IPS-20b (cell line): Measurements from ENCODE around the gene PSMG4.

Experiments used
- H3K27ac ChIP-seq: one replicate; pipeline ENCODE4 v1.5.1; 2013; ENCODE audit warnings: low read length
- H3K27me3 ChIP-seq: 2 replicates; pipeline ENCODE4 v1.6.1; 2013; ENCODE audit warnings: mild to moderate bottlenecking, low read length, inconsistent platforms; ENCODE audit not compliant: insufficient read depth
- H3K36me3 ChIP-seq: 2 replicates; pipeline ENCODE4 v1.6.1; 2013; ENCODE audit warnings: low read depth, mild to moderate bottlenecking, inconsistent platforms, low read length, moderate library complexity; ENCODE audit not compliant: insufficient read depth
- H3K4me1 ChIP-seq: 2 replicates; pipeline ENCODE4 v1.6.1; 2013; ENCODE audit warnings: mild to moderate bottlenecking, control low read depth, inconsistent platforms, low read length, moderate library complexity; ENCODE audit not compliant: insufficient read depth
- H3K4me3 ChIP-seq: 2 replicates; pipeline ENCODE4 v1.5.1; 2013; ENCODE audit warnings: mild to moderate bottlenecking, low read length, inconsistent platforms
- H3K9ac ChIP-seq: 2 replicates; pipeline ENCODE4 v1.6.1; 2013; ENCODE audit warnings: low read depth, mild to moderate bottlenecking, inconsistent platforms, low read length, moderate library complexity
- H3K9me3 ChIP-seq: 2 replicates; pipeline ENCODE4 v1.6.1; 2013; ENCODE audit warnings: mild to moderate bottlenecking, low read depth, low read length, inconsistent platforms; ENCODE audit not compliant: insufficient read depth

Gene PSMG4

GRCh38 chr6:3280866-3281465 is 22.2 kb downstream of the PSMG4 start:
- Histone ChIP-seq H3K27me3 (no peaks in the 10 kb centered on the region), H3K4me1 (peaks cover 18% of the 10 kb centered on the region), H3K9me3 (no peaks in the 10 kb centered on the region), H3K36me3 (peaks cover 16% of the 10 kb centered on the region; the same call in 1 of the 2 replicates), H3K4me3 (no peak overlapping the region), H3K27ac (no peak overlapping the region), H3K9ac (no peak overlapping the region)

DNA sequence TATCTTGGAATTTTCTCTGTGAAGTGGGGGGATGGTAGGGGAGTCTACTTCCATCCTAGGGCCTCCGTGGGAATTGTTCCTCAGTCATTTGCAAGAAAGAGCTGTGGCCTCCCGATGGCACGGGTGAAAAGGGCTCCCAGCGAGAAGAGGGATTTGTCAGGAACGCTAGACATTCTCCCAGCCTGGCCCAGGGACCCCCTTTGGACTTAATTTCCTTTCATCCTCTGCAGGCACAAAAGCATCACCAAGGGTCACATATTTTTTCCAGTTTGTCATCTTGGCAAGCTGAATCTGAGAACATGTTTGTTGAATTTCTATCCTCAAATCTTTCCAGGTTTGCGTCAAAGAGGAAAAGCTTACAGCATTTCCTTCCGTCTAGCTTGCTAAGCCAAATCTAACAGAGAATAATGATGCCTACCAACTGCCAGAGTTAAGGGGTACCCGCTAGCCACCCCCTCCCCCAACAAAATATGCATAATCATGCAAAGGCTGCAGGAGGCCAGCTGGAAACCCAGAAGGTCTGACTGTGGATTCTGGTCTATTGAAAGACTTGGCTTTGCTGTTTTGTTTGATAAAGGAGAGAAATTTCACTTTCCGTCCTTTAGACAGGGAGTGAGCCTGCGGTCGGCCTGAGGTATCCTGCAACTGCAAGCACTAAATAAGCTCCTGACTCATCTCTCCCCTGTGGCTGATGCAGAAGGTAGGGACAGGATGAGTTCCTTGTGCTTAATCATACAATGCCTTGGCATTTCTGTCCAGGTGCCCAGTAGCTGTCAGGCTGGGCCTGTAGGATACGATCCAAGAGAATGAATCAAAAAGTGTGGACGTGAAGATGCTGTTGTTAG is 23.1 kb downstream of the PSMG4 start:
- Histone ChIP-seq H3K9ac (peak overlapping the region; percentile 16; the same call in 1 of the 2 replicates), H3K9me3 (no peaks in the 10 kb centered on the region), H3K4me1 (peaks cover 18% of the 10 kb centered on the region), H3K27me3 (no peaks in the 10 kb centered on the region), H3K4me3 (no peak overlapping the region; the same call in 1 of the 2 replicates), H3K27ac (no peak overlapping the region), H3K36me3 (peaks cover 16% of the 10 kb centered on the region; the same call in 1 of the 2 replicates)

DNA sequence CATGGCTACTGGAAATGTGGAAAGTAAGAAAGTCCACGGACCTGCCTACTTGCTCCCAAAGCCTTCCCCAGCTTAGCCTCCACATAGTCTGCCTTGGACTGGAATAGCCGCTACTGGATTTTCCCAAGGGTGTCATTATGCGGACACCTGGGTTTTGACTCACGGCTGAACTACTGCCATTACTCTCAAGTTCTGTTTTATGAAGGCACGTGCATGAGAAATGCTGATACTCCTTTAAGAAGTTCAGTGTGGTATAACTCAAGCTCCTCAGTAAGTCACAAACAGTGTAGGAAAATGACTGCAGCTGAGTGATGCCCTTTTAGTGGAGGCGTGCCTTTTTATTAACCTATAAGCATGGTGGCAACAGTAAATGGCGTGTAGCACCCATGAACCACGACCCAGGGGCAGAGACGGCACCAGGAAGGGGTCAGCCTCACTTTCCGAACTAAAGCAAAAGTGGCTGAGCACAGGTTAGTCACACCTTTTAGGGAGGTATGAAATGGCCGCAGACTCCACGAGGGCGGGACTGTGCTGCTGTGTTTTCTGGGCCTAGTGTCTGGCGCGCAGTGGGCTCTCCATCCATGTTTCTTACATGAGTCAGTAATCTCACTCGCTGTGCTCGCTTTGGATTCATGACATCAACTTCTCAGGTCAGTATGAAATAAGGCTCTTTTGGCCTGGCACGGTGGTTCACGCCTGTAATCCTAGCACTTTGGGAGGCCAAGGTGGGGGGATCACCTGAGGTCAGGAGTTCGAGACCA is 23.9 kb downstream of the PSMG4 start:
- H3K27me3 ChIP-seq, result no peaks in the 10 kb centered on the region
- H3K27ac ChIP-seq, result no peak overlapping the region
- H3K9me3 ChIP-seq, result no peaks in the 10 kb centered on the region
- H3K9ac ChIP-seq, result peak overlapping the region; percentile 1; the same call in 1 of the 2 replicates
- H3K4me1 ChIP-seq, result peaks cover 18% of the 10 kb centered on the region
- peaks cover 16% of the 10 kb centered on the region; the same call in 1 of the 2 replicates for H3K36me3 ChIP-seq
- H3K4me3 ChIP-seq, result no peak overlapping the region

DNA sequence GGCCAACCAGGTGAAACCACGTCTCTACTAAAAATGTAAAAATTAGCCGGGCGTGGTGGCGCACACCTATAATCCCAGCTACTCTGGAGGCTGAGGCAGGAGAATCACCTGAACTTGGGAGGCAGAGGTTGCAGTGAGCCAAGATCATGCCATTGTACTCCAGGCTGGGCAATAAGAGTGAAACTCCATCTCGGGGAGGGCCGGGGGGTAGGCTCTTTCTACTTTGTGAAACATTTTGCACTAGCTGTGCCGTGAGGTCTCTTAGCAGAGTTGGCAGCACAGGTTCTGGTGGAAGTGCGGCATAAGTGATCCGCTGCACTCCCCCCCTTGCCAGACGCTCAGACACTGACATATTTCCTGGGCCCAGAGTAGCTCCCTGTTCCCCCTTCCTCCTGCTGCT is 24.5 kb downstream of the PSMG4 start:
- Histone ChIP-seq H3K9ac (no peak overlapping the region), H3K27ac (no peak overlapping the region), H3K36me3 (peaks cover 16% of the 10 kb centered on the region; the same call in 1 of the 2 replicates), H3K4me1 (peaks cover 18% of the 10 kb centered on the region), H3K27me3 (no peaks in the 10 kb centered on the region), H3K4me3 (no peak overlapping the region), H3K9me3 (no peaks in the 10 kb centered on the region)

GRCh38 chr6:3283641-3284435 is 25.1 kb downstream of the PSMG4 start:
- Histone ChIP-seq H3K4me1 (peaks cover 18% of the 10 kb centered on the region), H3K36me3 (peaks cover 16% of the 10 kb centered on the region; the same call in 1 of the 2 replicates), H3K27ac (no peak overlapping the region), H3K4me3 (no peak overlapping the region), H3K9me3 (no peaks in the 10 kb centered on the region), H3K9ac (no peak overlapping the region), H3K27me3 (no peaks in the 10 kb centered on the region)

GRCh38 chr6:3284436-3284876 is 25.7 kb downstream of the PSMG4 start:
- no peaks in the 10 kb centered on the region for H3K27me3 ChIP-seq
- no peak overlapping the region for H3K4me3 ChIP-seq
- H3K36me3 ChIP-seq, result peaks cover 16% of the 10 kb centered on the region; the same call in 1 of the 2 replicates
- H3K9me3 ChIP-seq, result no peaks in the 10 kb centered on the region
- peaks cover 18% of the 10 kb centered on the region for H3K4me1 ChIP-seq
- H3K9ac ChIP-seq, result no peak overlapping the region
- H3K27ac ChIP-seq, result no peak overlapping the region

DNA sequence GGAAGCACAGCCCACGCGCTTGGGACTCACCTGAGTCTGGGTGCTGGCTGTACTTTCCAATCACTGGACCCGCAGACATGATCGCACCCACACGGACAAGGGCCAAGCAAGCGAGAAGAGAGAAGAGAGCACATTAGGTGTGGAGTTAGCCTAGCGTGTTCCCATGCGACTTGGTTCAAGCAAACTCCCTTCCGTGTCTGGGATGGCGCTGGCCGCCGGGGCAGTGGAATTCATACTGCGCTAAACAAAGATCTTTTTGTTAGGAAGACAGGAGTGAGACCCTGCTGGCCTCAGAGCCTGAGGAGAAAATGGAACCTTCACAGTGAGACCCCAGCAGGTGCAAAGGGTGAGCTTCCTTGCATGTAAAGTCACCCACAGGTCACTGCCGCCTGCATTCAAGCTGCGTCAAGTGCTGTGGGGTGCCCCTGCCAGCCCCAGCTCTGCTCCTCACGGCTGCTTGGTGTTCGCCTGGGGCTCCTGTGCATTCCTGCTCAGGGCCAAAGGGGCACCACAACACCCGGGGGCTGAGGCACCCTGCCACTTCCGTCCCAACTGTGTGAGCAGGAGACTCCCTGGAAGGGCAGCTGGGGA is 26.4 kb downstream of the PSMG4 start:
- no peak overlapping the region for H3K27ac ChIP-seq
- H3K9ac ChIP-seq, result no peak overlapping the region
- H3K9me3 ChIP-seq, result no peaks in the 10 kb centered on the region
- peaks cover 16% of the 10 kb centered on the region; the same call in 1 of the 2 replicates for H3K36me3 ChIP-seq
- no peak overlapping the region for H3K4me3 ChIP-seq
- no peaks in the 10 kb centered on the region for H3K27me3 ChIP-seq
- H3K4me1 ChIP-seq, result peaks cover 18% of the 10 kb centered on the region

DNA sequence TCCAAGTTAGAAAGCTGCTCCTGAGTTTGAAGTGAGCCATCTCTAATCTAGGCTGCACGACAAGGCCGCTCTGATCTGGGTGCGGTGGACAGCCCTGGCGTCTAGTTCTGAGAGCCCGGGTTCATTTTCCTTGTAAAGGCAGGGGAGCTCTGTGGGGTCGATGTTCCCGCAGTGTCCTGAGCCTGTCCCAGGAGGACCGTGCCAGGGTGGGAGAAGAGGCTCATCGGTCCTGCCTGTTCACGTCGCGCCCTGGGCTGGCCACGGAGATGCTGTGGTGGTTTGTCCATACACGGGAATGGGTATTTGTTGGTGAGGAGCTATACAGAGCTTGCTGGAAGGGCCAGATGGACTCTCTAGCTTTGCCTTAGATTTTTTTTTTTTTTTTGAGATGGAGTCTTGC is 27.0 kb downstream of the PSMG4 start:
- H3K4me3 ChIP-seq, result no peak overlapping the region

DNA sequence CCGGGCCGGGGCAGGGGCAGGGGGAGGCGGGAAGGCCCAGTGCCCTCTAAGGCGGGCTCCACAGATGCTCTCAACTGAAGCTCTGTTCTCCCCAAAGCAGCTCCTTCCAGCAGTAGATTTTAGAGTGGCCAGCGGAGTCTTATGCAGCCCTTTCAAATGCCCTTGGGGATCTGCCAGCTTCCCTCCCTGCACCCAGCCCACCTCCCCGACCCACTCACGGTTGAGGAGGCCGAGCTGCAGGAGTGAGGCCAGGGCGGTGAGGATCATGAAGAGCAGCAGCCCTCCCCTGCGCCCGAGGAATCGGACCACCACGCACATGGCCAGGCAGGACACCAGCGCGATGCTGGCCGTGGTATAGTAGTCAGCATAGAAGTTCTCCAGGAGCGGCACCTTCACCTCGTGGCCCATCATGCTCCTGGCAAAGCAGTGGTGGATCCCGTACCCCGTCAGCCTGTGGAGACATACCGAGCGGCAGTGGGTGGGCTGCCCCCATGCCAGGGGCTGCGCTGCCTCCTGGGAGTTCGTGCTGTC is 28.0 kb downstream of the PSMG4 start:
- no peak overlapping the region for H3K27ac ChIP-seq
- no peaks in the 10 kb centered on the region for H3K27me3 ChIP-seq
- no peak overlapping the region for H3K9ac ChIP-seq
- H3K36me3 ChIP-seq, result peaks cover 16% of the 10 kb centered on the region; the same call in 1 of the 2 replicates
- no peak overlapping the region for H3K4me3 ChIP-seq
- peaks cover 10% of the 10 kb centered on the region for H3K4me1 ChIP-seq
- no peaks in the 10 kb centered on the region for H3K9me3 ChIP-seq

More for the DNA sequence above, 27.0 kb downstream of the PSMG4 start:
- Histone ChIP-seq H3K27ac (no peak overlapping the region), H3K27me3 (no peaks in the 10 kb centered on the region), H3K4me1 (peaks cover 18% of the 10 kb centered on the region), H3K36me3 (peaks cover 16% of the 10 kb centered on the region; the same call in 1 of the 2 replicates), H3K9ac (no peak overlapping the region), H3K9me3 (no peaks in the 10 kb centered on the region)

GRCh38 chr6:3287308-3287707 is 28.6 kb downstream of the PSMG4 start:
- Histone ChIP-seq H3K4me1 (peaks cover 4% of the 10 kb centered on the region), H3K4me3 (no peak overlapping the region), H3K36me3 (peaks cover 16% of the 10 kb centered on the region; the same call in 1 of the 2 replicates), H3K9ac (no peak overlapping the region), H3K27ac (no peak overlapping the region), H3K27me3 (no peaks in the 10 kb centered on the region), H3K9me3 (no peaks in the 10 kb centered on the region)
